Liver (tissue), 2 donors: Measurements from ENCODE around the gene SCAP.

ENCODE experiments used
- TF ChIP-seq, protein P1 (sequence below): IDR thresholded peaks from 2 replicates; pipeline ENCODE4 v1.6.1; 2016; ENCODE audit warnings: antibody characterized with exemption, mild to moderate bottlenecking
- TF ChIP-seq, protein P2 (sequence below): fragments of 150-350 bp; IDR thresholded peaks from 2 replicates; pipeline ENCODE4 v1.5.1; 2017; ENCODE audit warnings: improper control_type of control experiment, low read depth, low read length; ENCODE audit not compliant: missing input control
- donor health status: healthy.

DNA sequence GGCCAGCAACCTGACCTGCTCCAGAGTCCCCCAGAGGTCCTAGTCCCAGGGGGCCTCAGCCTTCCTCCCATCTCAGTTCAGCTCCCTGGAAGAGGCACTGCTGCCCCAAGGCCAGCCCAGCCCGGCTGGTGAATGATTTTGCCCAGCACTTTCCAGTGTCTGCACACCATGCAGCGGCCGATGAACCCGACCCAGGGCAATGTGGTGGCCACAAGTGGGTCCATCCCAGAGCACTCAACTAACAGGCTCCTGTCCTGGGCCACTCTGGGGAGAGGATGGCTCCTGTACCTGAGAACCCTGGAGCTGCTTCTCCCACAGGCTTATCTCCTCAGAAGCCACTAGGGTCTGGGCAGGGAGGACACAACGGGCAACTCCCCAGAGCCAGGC is 55.7 kb downstream of the SCAP start:
- TF ChIP-seq, protein P1, sequence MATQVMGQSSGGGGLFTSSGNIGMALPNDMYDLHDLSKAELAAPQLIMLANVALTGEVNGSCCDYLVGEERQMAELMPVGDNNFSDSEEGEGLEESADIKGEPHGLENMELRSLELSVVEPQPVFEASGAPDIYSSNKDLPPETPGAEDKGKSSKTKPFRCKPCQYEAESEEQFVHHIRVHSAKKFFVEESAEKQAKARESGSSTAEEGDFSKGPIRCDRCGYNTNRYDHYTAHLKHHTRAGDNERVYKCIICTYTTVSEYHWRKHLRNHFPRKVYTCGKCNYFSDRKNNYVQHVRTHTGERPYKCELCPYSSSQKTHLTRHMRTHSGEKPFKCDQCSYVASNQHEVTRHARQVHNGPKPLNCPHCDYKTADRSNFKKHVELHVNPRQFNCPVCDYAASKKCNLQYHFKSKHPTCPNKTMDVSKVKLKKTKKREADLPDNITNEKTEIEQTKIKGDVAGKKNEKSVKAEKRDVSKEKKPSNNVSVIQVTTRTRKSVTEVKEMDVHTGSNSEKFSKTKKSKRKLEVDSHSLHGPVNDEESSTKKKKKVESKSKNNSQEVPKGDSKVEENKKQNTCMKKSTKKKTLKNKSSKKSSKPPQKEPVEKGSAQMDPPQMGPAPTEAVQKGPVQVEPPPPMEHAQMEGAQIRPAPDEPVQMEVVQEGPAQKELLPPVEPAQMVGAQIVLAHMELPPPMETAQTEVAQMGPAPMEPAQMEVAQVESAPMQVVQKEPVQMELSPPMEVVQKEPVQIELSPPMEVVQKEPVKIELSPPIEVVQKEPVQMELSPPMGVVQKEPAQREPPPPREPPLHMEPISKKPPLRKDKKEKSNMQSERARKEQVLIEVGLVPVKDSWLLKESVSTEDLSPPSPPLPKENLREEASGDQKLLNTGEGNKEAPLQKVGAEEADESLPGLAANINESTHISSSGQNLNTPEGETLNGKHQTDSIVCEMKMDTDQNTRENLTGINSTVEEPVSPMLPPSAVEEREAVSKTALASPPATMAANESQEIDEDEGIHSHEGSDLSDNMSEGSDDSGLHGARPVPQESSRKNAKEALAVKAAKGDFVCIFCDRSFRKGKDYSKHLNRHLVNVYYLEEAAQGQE, result no peak
- TF ChIP-seq, protein P2, sequence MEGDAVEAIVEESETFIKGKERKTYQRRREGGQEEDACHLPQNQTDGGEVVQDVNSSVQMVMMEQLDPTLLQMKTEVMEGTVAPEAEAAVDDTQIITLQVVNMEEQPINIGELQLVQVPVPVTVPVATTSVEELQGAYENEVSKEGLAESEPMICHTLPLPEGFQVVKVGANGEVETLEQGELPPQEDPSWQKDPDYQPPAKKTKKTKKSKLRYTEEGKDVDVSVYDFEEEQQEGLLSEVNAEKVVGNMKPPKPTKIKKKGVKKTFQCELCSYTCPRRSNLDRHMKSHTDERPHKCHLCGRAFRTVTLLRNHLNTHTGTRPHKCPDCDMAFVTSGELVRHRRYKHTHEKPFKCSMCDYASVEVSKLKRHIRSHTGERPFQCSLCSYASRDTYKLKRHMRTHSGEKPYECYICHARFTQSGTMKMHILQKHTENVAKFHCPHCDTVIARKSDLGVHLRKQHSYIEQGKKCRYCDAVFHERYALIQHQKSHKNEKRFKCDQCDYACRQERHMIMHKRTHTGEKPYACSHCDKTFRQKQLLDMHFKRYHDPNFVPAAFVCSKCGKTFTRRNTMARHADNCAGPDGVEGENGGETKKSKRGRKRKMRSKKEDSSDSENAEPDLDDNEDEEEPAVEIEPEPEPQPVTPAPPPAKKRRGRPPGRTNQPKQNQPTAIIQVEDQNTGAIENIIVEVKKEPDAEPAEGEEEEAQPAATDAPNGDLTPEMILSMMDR, result no peak
